Left ventricle myocardium inferior (tissue), 1 donor: Measurements from ENCODE around the gene RXRB. TPM values are rescaled to one million over a fixed set of nuclear protein-coding genes. Genes with fewer than 3 reads are reported as not detected.
A peak's percentile ranks its signal among the peaks of the same experiment; 100 is the strongest.

ENCODE experiments used
- DNase-seq: peaks from one replicate; pipeline ENCODE4 v3.0.0-alpha.2; 2020
- H3K27ac ChIP-seq: fragments of 200-600 bp; replicated peaks from 2 replicates; pipeline ENCODE4 v1.8.0; 2021
- H3K27me3 ChIP-seq: fragments of 200-600 bp; 2 replicates; pipeline ENCODE4 v1.8.0; 2021; ENCODE audit warnings: low read depth
- H3K36me3 ChIP-seq: fragments of 200-600 bp; 2 replicates; pipeline ENCODE4 v1.8.0; 2021
- H3K4me1 ChIP-seq: fragments of 200-600 bp; 2 replicates; pipeline ENCODE4 v1.8.0; 2021
- H3K4me3 ChIP-seq: fragments of 200-600 bp; 2 replicates; pipeline ENCODE4 v1.8.0; 2021; ENCODE audit warnings: mild to moderate bottlenecking, moderate library complexity
- H3K9me3 ChIP-seq: fragments of 200-600 bp; replicated peaks from 2 replicates; pipeline ENCODE4 v1.8.0; 2021
- intact Hi-C: fragments of 100-400 bp; cut with micrococcal nuclease; formaldehyde crosslinking; loops from one replicate; pipeline ENCODE4 v1.11.0; 2022
- total RNA-seq: library from RNA; stranded (reverse); fragmentation: NEBNext Ultra II Directional; extraction: Animal tissue kit (Norgen Biotek cat#: 25700); gene quantifications from one replicate; pipeline ENCODE4 v1.2.1, GENCODE V29; 2021
- TF ChIP-seq, protein P1 (sequence below): fragments of 200-600 bp; IDR thresholded peaks from 2 replicates; pipeline ENCODE4 v1.8.0; 2021; ENCODE audit warnings: antibody characterized with exemption, mild to moderate bottlenecking, borderline replicate concordance
- donor health status: DM: no; HTN: yes; CAD: no; lungs with severe emphysema.

Gene RXRB
- total RNA-seq, 1 donor from 2014 or later: 40.3 TPM

DNA sequence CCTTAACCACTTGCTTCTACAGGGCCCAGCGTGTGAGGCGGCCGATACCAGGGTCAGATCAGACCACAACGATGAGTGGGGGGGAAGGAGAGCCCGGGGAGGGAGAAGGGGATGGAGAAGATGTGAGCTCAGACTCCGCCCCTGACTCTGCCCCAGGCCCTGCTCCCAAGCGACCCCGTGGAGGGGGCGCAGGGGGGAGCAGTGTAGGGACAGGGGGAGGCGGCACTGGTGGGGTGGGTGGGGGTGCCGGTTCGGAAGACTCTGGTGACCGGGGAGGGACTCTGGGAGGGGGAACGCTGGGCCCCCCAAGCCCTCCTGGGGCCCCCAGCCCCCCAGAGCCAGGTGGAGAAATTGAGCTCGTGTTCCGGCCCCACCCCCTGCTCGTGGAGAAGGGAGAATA is 10.7 kb upstream of the RXRB start:
- Histone ChIP-seq H3K27me3 (no peaks in the 10 kb centered on the region), H3K36me3 (peaks cover 23% of the 10 kb centered on the region), H3K9me3 (no peaks in the 10 kb centered on the region), H3K27ac (no peak overlapping the region), H3K4me3 (no peak overlapping the region), H3K4me1 (peaks cover 47% of the 10 kb centered on the region)
- TF ChIP-seq, protein P1, sequence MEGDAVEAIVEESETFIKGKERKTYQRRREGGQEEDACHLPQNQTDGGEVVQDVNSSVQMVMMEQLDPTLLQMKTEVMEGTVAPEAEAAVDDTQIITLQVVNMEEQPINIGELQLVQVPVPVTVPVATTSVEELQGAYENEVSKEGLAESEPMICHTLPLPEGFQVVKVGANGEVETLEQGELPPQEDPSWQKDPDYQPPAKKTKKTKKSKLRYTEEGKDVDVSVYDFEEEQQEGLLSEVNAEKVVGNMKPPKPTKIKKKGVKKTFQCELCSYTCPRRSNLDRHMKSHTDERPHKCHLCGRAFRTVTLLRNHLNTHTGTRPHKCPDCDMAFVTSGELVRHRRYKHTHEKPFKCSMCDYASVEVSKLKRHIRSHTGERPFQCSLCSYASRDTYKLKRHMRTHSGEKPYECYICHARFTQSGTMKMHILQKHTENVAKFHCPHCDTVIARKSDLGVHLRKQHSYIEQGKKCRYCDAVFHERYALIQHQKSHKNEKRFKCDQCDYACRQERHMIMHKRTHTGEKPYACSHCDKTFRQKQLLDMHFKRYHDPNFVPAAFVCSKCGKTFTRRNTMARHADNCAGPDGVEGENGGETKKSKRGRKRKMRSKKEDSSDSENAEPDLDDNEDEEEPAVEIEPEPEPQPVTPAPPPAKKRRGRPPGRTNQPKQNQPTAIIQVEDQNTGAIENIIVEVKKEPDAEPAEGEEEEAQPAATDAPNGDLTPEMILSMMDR: no peak
- no peak for DNase-seq
- intact Hi-C loops: no loop called here

DNA sequence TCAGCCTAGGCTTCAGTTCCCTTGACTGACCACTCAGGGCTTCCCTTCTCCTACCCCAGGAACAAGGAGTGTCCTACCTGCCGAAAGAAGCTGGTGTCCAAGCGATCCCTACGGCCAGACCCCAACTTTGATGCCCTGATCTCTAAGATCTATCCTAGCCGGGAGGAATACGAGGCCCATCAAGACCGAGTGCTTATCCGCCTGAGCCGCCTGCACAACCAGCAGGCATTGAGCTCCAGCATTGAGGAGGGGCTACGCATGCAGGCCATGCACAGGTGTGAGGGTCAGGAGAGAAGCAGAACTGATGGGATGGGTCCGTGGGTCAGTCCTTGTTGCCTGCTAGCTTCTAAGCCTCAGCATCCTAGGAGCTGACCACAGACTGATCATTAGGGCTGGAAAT is 9.4 kb upstream of the RXRB start:
- intact Hi-C loops: no loop called here
- TF ChIP-seq, protein P1: no peak
- Histone ChIP-seq H3K27me3 (no peaks in the 10 kb centered on the region), H3K4me3 (no peak overlapping the region), H3K4me1 (peaks cover 54% of the 10 kb centered on the region), H3K9me3 (no peaks in the 10 kb centered on the region), H3K36me3 (peaks cover 23% of the 10 kb centered on the region), H3K27ac (no peak overlapping the region)
- no peak for DNase-seq

DNA sequence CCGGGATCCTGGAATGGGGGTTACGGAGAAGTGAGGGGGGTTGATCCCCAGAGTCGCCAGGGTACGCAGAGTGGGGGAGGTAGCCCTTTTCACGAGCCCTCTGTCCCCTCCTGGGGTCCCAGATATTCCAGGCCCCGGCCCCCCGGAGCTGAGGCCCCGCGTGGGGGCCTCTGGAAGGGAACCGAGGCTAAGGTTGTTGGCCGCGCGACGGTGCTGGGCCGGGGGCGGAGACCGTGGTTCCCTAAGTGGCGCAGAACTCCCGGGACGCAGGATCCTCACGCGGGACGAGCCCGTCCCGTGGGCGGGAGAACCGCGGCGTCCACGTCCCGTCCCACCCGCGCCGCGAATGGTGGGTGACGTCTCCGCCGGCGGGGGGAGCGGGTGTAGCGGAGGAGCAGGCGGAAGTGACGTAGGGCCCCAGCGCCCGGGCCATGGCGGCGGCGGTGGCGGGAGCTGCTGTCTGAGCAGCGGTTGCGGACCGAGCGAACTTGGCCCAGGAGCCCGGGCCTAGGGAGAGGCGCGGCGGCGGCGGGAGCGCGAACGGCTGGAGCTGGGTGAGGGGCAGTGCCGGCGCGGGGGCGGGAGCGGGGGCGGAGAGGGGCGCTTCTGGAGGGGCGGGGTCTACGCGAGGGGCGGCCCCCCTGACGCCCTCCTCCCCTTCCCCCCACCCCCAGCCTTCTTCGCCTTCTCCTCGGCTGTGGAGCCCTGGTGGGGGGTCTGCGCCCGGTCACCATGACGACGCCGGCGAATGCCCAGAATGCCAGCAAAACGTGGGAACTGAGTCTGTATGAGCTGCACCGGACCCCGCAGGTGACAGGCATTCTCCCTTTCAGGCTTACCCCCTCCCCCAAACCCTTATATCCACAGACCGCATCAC is 7.9 kb upstream of the RXRB start, which contains the start of gene RING1:
RING1 (plus strand) TSS at position 410 of the 877 bp plus-strand sequence; CDS start at position 733, 323 bp downstream.
- H3K4me1 ChIP-seq: peaks cover 58% of the 10 kb centered on the region
- no peaks in the 10 kb centered on the region for H3K9me3 ChIP-seq
- intact Hi-C loops: no loop called here
- H3K36me3 ChIP-seq: peaks cover 30% of the 10 kb centered on the region
- H3K4me3 ChIP-seq: peak within 1 kb of the TSS; percentile 83
- peak; percentile 93 for DNase-seq
- H3K27ac ChIP-seq: peak within 1 kb of the TSS; percentile 94
- TF ChIP-seq, protein P1: no peak
- no peaks in the 10 kb centered on the region for H3K27me3 ChIP-seq

DNA sequence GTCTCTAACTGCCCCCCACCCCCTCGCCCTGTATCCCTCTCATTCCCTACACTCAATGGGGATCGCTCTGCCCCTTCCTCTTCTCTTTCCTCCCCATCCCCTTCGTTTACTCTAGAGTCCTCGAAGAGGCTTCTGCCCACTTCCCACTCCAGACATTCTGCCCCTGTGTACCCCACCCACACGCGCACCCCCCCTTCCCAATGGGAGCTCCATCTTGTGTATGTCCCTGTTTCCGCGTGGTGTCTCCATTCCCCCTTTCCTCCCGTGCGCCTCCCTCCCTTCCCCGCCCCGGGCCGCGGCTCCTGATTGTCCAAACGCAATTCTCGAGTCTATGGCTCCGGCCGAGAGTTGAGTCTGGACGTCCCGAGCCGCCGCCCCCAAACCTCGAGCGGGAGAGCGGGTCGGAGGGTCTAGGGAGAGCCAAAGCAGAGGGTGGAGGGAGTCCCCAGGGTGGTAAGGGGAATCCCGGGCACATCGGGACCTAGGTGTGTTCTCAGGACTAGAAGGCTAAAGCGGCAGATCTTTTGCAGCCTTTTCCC is 7.2 kb upstream of the RXRB start:
- intact Hi-C loops: no loop called here
- Histone ChIP-seq H3K27ac (peak overlapping the region; percentile 94), H3K4me1 (peaks cover 56% of the 10 kb centered on the region), H3K4me3 (peak overlapping the region; percentile 83), H3K9me3 (no peaks in the 10 kb centered on the region), H3K27me3 (no peaks in the 10 kb centered on the region), H3K36me3 (peaks cover 38% of the 10 kb centered on the region)
- TF ChIP-seq, protein P1: no peak
- DNase-seq: peak; percentile 45

DNA sequence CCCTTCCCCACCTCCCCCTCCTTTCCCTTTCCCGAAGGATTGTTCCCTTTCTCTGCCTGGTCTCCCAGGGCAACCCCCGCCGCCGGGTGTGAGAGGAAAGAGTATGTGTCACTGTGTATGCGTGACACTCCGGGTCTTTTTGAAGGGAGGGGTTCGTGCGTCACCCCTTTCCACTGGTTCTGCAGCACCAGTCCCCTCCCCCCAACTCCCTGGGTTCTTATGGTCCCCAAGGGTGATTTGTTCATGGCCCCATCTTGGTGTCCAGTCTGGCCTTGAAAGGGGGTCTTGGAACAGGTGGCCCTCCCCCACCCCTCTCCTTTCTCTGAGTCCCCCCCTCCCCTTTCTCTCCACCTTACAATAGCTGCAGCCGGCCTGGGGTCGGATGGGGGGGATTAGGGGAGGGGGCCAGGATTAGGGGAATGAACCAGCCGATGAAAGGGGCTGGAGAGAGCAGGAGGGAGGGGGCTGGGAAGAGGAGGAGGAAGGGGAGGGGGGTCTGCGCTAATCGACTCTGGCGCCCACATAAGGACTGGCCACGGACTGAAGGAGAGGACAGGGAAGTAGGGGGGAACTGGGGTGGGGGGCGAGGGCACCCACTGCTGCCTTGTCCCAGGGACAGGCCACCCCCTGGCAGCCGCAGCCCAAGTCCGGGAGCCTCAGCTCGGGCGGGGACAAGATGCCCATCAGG is 6.5 kb upstream of the RXRB start:
- Histone ChIP-seq H3K9me3 (no peaks in the 10 kb centered on the region), H3K36me3 (peaks cover 43% of the 10 kb centered on the region), H3K27me3 (no peaks in the 10 kb centered on the region), H3K4me1 (peaks cover 58% of the 10 kb centered on the region), H3K27ac (peak overlapping the region; percentile 94), H3K4me3 (peak overlapping the region; percentile 83)
- no peak for DNase-seq
- TF ChIP-seq, protein P1: no peak
- intact Hi-C loops: no loop called here
